Sigmoid colon (tissue), 7 donors: ENCODE data around the gene TAOK3. TPM values are rescaled to one million over a fixed set of nuclear protein-coding genes. Genes with fewer than 3 reads are reported as not detected.
"Not testable (repeated sequence)": the region's sequence is repeated elsewhere in the genome, so short reads cannot be mapped to it uniquely, and the experiment has no call there.

Experiments used
- DNase-seq: peaks from one replicate; pipeline ENCODE4 v3.0.0-alpha.2; 2019
- H3K27ac ChIP-seq, 4 donors: fragments of 200-600 bp; sonication (generic); one replicate each; pipeline ENCODE4 v1.5.1; 2016 to 2019; ENCODE audit warnings: mild to moderate bottlenecking in 1 of 4
- H3K27me3 ChIP-seq, 3 donors: fragments of 200-600 bp; sonication (generic); one replicate each; pipeline ENCODE4 v1.5.1; 2019; ENCODE audit warnings: mild to moderate bottlenecking in 1 of 3
- H3K36me3 ChIP-seq, 4 donors: fragments of 200-600 bp; sonication (generic); one replicate each; pipeline ENCODE4 v1.5.1; 2016 to 2019
- H3K4me1 ChIP-seq, 4 donors: fragments of 200-600 bp; sonication (generic); one replicate each; pipeline ENCODE4 v1.5.1; 2017 to 2019
- H3K4me3 ChIP-seq, 4 donors: fragments of 200-600 bp; sonication (generic); one replicate each; pipeline ENCODE4 v1.5.1; 2017 to 2019; ENCODE audit warnings: mild to moderate bottlenecking in 2 of 4, moderate library complexity in 1 of 4
- H3K9me3 ChIP-seq, 4 donors: fragments of 200-600 bp in 3 of 4; sonication (generic) in 3 of 4; one replicate each; pipeline versions ENCODE4 v1.5.1 to v1.6.1; 2013 to 2019
- CTCF ChIP-seq, 4 experiments: fragments of 450-650 bp in 3 of 4; fragments of 200-600 bp in 1 of 4; IDR thresholded peaks; one replicate each; pipeline ENCODE4 v1.5.1; 2016 to 2019; ENCODE audit warnings: antibody characterized with exemption in 4 of 4, mild to moderate bottlenecking in 3 of 4, moderate library complexity in 2 of 4
- EP300 ChIP-seq, 4 donors: sonication (generic); formaldehyde crosslinking; IDR thresholded peaks; one replicate each; pipeline ENCODE4 v1.6.1; 2017; ENCODE audit warnings: antibody characterized with exemption in 4 of 4
- POLR2A ChIP-seq, 2 donors: fragments of 450-650 bp; IDR thresholded peaks; one replicate each; pipeline ENCODE4 v1.6.1; 2016; ENCODE audit warnings: antibody characterized with exemption in 2 of 2, mild to moderate bottlenecking in 2 of 2, moderate library complexity in 2 of 2
- POLR2AphosphoS5 ChIP-seq, 4 donors: sonication (generic); formaldehyde crosslinking; IDR thresholded peaks; one replicate each; pipeline ENCODE4 v1.6.1; 2017; ENCODE audit warnings: antibody characterized with exemption in 4 of 4
- WGBS, 2 donors: extraction: QIAGEN DNeasy Blood & Tissue Kit; methylation state at CpG; one replicate each; pipeline ENCODE4 v1.1.7; 2013; 5-methylcytosine and 5-hydroxymethylcytosine counted together
- intact Hi-C: fragments of 100-400 bp; cut with DNase I; formaldehyde crosslinking; loops from one replicate; pipeline ENCODE4 v1.15.1; 2023
- polyA plus RNA-seq, 3 donors: library from polyadenylated mRNA; stranded (reverse); fragments of 200-250 nt; gene quantifications; one replicate each; pipeline ENCODE4 v1.2.3, GENCODE V29; 2013
- total RNA-seq, 4 donors: library from RNA; depleted of rRNA; stranded (reverse); fragments of >200 nt; gene quantifications; one replicate each; pipeline ENCODE4 v1.1.0, GENCODE V29; 2016
- donor health status: healthy with polysubstance abuse.
- donor health status: Bipolar disorder and iron deficiency.
- donor health status: healthy.

The TAOK3 gene
- total and polyA plus RNA-seq, 7 donors: 18.9 to 66.2 (median 29.4) TPM

DNA sequence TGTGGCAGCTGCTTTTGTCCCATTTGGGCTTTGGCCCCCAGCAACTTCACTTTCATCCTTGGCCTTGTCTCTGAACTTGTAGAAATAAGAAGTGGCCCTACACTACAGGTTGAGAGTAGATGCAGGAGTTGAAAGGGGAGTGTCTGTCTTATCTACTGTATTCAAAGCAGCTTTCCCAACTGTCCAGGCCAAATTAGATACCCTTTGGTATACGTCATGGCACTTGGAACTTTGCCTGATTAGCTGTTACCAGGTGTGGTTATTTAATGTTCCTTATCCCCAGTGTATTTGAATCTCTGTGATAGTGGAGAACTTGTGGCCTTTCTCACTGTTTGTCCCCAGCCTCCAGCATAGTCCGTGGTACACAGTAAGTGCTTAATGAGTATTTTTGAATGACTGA, 37.1 kb upstream of the TAOK3 start:
- no peak overlapping the region for H3K27ac ChIP-seq
- no peaks in the 10 kb centered on the region for H3K9me3 ChIP-seq
- no peaks in the 10 kb centered on the region for H3K27me3 ChIP-seq
- DNase-seq: no peak
- H3K4me3 ChIP-seq: no peak overlapping the region
- WGBS, 2 donors: 29 to 77% methylated on average over 2 of the region's 2 CpGs
- peaks cover 0 to 71% (median 36%) of the 10 kb centered on the region in 4 donors for H3K36me3 ChIP-seq
- H3K4me1 ChIP-seq: peaks cover 0 to 25% (median 11%) of the 10 kb centered on the region in 4 donors
- TF ChIP-seq EP300 (IDR thresholded peaks at IDR 0.05): no peak
- intact Hi-C loops: loop anchor here (10.0 kb wide), 6 partner anchors 155 to 1135 kb away; partner anchors contain the start of gene HSPB8

DNA sequence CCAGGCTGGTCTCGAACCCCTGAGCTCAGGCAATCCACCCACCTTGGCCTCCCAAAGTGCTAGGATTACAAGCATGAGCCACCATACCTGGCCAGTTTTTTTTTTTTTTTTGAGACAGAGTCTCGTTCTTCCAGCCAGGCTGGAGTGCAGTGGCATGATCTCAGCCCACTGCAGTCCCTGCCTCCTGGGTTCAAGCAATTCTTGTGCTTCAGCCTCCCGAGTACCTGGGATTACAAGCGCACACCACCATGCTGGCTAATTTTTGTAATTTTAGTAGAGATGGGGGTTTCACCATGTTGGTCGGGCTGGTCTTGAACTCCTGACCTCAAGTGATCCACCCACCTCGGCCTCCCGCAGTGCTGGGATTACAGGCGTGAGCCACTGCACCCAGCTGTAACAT, 35.5 kb upstream of the TAOK3 start:
- H3K9me3 ChIP-seq, H3K4me3 ChIP-seq, H3K27me3 ChIP-seq, DNase-seq: not testable (repeated sequence)
- intact Hi-C loops: loop anchor here (10.0 kb wide), 5 partner anchors 157 to 1137 kb away; partner anchors contain the start of gene HSPB8
- Histone ChIP-seq H3K27ac (peak overlapping the region in 3 of 4 donors; percentile 4 to 28 (median 12)), H3K36me3 (peaks cover 0 to 71% (median 36%) of the 10 kb centered on the region in 4 donors), H3K4me1 (peaks cover 0 to 25% (median 11%) of the 10 kb centered on the region in 4 donors)
- 86 to 92% methylated on average over 8 of the region's 8 CpGs for WGBS, 2 donors

GRCh38 chr12:118404876-118405521, 32.3 kb upstream of the TAOK3 start:
- peaks cover 0 to 29% (median 14%) of the 10 kb centered on the region in 4 donors for H3K4me1 ChIP-seq
- H3K27ac ChIP-seq: peak overlapping the region; percentile 17 to 40 (median 27)
- peak; percentile 74 for DNase-seq
- intact Hi-C loops: loop anchor here (2.0 to 10.0 kb wide), 7 partner anchors 160 to 1140 kb away; partner anchors contain the start of gene HSPB8
- no peaks in the 10 kb centered on the region for H3K9me3 ChIP-seq
- no peak overlapping the region for H3K4me3 ChIP-seq
- 43 to 45% methylated on average over 4 of the region's 4 CpGs for WGBS, 2 donors
- peaks cover 0 to 72% (median 19%) of the 10 kb centered on the region in 4 donors for H3K36me3 ChIP-seq
- no peaks in the 10 kb centered on the region for H3K27me3 ChIP-seq
- TF ChIP-seq CTCF (IDR thresholded peaks at IDR 0.05) (peak; percentile 62 to 73 (median 72)), POLR2AphosphoS5 (IDR thresholded peaks at IDR 0.05) (no peak)

GRCh38 chr12:118402251-118402650, 29.5 kb upstream of the TAOK3 start:
- peaks cover 0 to 41% (median 32%) of the 10 kb centered on the region in 4 donors for H3K4me1 ChIP-seq
- no peak for DNase-seq
- intact Hi-C loops: loop anchor here (10.0 kb wide), 5 partner anchors 163 to 1143 kb away; partner anchors contain the start of gene HSPB8
- no peak for TF ChIP-seq CTCF (IDR thresholded peaks at IDR 0.05)
- TF ChIP-seq POLR2AphosphoS5 (IDR thresholded peaks at IDR 0.05): no peak
- TF ChIP-seq EP300 (IDR thresholded peaks at IDR 0.05): no peak
- TF ChIP-seq POLR2A (IDR thresholded peaks at IDR 0.05): no peak
- no peaks in the 10 kb centered on the region for H3K27me3 ChIP-seq
- H3K36me3 ChIP-seq: peaks cover 0 to 61% (median 17%) of the 10 kb centered on the region in 4 donors
- 89 to 90% methylated on average over 6 of the region's 6 CpGs for WGBS, 2 donors
- no peak overlapping the region for H3K4me3 ChIP-seq
- H3K9me3 ChIP-seq: no peaks in the 10 kb centered on the region
- peak overlapping the region in 1 of 4 donors; percentile 27 for H3K27ac ChIP-seq

- peaks cover 6 to 66% (median 18%) of the 10 kb centered on the region in 4 donors for H3K36me3 ChIP-seq
- H3K9me3 ChIP-seq: no peaks in the 10 kb centered on the region
- intact Hi-C loops: no loop called here
- no peak for DNase-seq
- WGBS, 2 donors: 90 to 91% methylated on average over 5 of the region's 5 CpGs
- peak overlapping the region in 1 of 4 donors; percentile 70 for H3K27ac ChIP-seq
- H3K4me3 ChIP-seq: no peak overlapping the region
- peaks cover 0 to 37% (median 24%) of the 10 kb centered on the region in 4 donors for H3K4me1 ChIP-seq
- H3K27me3 ChIP-seq: no peaks in the 10 kb centered on the region
- no peak for TF ChIP-seq CTCF (IDR thresholded peaks at IDR 0.05)
- TF ChIP-seq POLR2AphosphoS5 (IDR thresholded peaks at IDR 0.05): peak in 3 of 4 donors; percentile 16 to 49 (median 22)
Measured at GRCh38 chr12:118398940-118399339, 26.2 kb upstream of the TAOK3 start.
